Naive thymus-derived CD8-positive, alpha-beta T cell (primary cell): Measurements from ENCODE around the gene SLC9A4. TPM values are rescaled to one million over a fixed set of nuclear protein-coding genes. Genes with fewer than 3 reads are reported as not detected.

Source experiments
- ATAC-seq, 2 donors: fragments of 150-1000 bp; cut with Tn5 transposase in 1 of 2; sonication (Bioruptor Pico), chemical (Tn5 transposase) in 1 of 2; 1 replicate in 1 of 2; 2 replicates in 1 of 2; pipeline ENCODE4 v1.10.0; 2021; ENCODE audit warnings: mild to moderate bottlenecking in 2 of 2, moderate library complexity in 2 of 2
- POLR2A ChIA-PET: fragments of 350-600 bp; sonication (Branson Sonifier 250); formaldehyde crosslinking; loops from one replicate; lab custom pipeline; 2021; ENCODE audit warnings: antibody characterized with exemption; lab: Charles Lee
- DNase-seq, 10 donors: peaks; one replicate each; pipeline versions ENCODE4 v3.0.0 to v3.0.0-alpha.2; 2020 to 2022
- H3K27ac Mint-ChIP-seq, 10 donors: one replicate each; pipeline ENCODE4 v1.8.0; 2020 to 2022; ENCODE audit warnings: mild to moderate bottlenecking in 10 of 10, mixed read lengths in 10 of 10, moderate library complexity in 4 of 10, inconsistent platforms in 1 of 10
- H3K27me3 Mint-ChIP-seq, 5 donors: one replicate each; pipeline ENCODE4 v1.8.0; 2021 to 2022; ENCODE audit warnings: mixed read lengths in 5 of 5
- H3K36me3 Mint-ChIP-seq, 3 donors: one replicate each; pipeline ENCODE4 v1.8.0; 2020 to 2022; ENCODE audit warnings: mixed read lengths in 3 of 3, mild to moderate bottlenecking in 2 of 3, inconsistent platforms in 1 of 3
- H3K4me1 Mint-ChIP-seq, 4 donors: one replicate each; pipeline ENCODE4 v1.8.0; 2021 to 2022; ENCODE audit warnings: mixed read lengths in 4 of 4
- H3K4me3 Mint-ChIP-seq, 10 donors: one replicate each; pipeline ENCODE4 v1.8.0; 2020 to 2022; ENCODE audit warnings: mild to moderate bottlenecking in 10 of 10, mixed read lengths in 10 of 10, moderate library complexity in 6 of 10, inconsistent platforms in 1 of 10
- H3K9me3 Mint-ChIP-seq, 9 donors: one replicate each; pipeline ENCODE4 v1.8.0; 2020 to 2022; ENCODE audit warnings: mixed read lengths in 9 of 9, mild to moderate bottlenecking in 3 of 9, inconsistent platforms in 1 of 9, moderate library complexity in 1 of 9
- polyA plus RNA-seq, 3 donors: library from polyadenylated mRNA; unstranded; fragments of 300-500 nt; fragmentation: Illumina TruSeq; gene quantifications; one replicate each; pipeline ENCODE4 v1.2.3, GENCODE V29; 2021
- total RNA-seq, 8 experiments: library from RNA in 2 of 8; stranded (reverse) in 2 of 8; gene quantifications; one replicate each; pipeline ENCODE4 v1.2.3 and lab custom pipeline; 2021 to 2026

The SLC9A4 gene, protein sequence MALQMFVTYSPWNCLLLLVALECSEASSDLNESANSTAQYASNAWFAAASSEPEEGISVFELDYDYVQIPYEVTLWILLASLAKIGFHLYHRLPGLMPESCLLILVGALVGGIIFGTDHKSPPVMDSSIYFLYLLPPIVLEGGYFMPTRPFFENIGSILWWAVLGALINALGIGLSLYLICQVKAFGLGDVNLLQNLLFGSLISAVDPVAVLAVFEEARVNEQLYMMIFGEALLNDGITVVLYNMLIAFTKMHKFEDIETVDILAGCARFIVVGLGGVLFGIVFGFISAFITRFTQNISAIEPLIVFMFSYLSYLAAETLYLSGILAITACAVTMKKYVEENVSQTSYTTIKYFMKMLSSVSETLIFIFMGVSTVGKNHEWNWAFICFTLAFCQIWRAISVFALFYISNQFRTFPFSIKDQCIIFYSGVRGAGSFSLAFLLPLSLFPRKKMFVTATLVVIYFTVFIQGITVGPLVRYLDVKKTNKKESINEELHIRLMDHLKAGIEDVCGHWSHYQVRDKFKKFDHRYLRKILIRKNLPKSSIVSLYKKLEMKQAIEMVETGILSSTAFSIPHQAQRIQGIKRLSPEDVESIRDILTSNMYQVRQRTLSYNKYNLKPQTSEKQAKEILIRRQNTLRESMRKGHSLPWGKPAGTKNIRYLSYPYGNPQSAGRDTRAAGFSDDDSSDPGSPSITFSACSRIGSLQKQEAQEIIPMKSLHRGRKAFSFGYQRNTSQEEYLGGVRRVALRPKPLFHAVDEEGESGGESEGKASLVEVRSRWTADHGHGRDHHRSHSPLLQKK
- not detected for total RNA-seq
- not detected for polyA plus RNA-seq
- total RNA-seq (lab: John Stamatoyannopoulos, UW): 0 to 0.09 (median 0) reads per million in 6 experiments

DNA sequence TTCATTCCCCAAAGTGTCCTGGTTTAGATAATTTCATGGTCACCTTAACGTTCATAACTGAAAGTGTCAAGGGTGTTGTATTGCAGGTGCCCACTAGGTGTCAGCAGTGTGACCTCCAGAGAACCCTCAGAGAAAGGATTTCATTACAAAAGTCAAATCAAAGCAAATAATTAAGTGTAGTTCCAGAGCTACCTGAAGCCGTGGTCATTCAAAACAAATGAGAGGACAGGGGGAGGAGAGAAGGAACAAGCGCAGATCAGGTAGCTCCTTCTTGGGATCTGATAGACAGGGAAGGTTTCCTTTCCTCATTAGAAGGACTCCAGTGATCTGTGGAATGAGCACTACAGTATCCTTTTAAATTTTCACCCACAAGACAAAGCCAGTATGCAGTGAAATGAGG, at the start of gene SLC9A4:
SLC9A4 (plus strand) TSS at position 207 of the 400 bp plus-strand sequence. CDS start 534 bp downstream, outside the sequence.
- ATAC-seq: peak in 1 of 2 donors; percentile 53
- POLR2A ChIA-PET: no interaction called here
- no peaks in the 10 kb centered on the region for H3K4me1 Mint-ChIP-seq

DNA sequence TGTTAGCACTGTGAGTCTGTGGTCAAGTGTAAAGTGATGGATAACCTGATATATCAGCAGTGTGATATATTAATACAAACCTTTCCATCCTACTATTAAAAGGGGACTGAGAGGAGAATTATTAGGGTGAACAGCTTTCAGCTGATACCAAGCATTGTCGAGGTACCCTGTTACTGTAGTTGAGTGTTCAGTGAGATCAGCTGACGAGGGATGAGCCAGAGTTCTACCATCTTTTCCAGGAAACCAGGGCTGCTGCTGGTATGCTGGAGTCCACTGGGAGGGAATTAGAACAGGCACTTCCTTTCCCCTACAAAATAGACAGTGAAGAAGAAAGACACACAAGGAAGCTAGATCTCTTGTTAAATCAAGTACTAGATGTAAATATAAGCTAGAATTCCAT, 49.7 kb upstream of the SLC9A4 start:
- Mint-ChIP-seq H3K9me3 (no peaks in the 10 kb centered on the region), H3K27me3 (no peaks in the 10 kb centered on the region), H3K27ac (peak overlapping the region in 2 of 10 donors; percentile 2 to 75), H3K36me3 (peaks cover 0 to 2% (median 0%) of the 10 kb centered on the region in 3 donors), H3K4me3 (peak overlapping the region in 1 of 10 donors; percentile 84), H3K4me1 (peaks cover 17 to 77% (median 44%) of the 10 kb centered on the region in 4 donors)
- DNase-seq (no peak), ATAC-seq (no peak)
- POLR2A ChIA-PET: interaction anchor here (0.7 kb wide), 1 partner anchor 11 kb away, joined by 3 read pairs; no protein-coding TSS in a partner anchor

More for the DNA sequence above, at the start of gene SLC9A4:
- H3K27me3 Mint-ChIP-seq: peaks cover 7 to 27% (median 11%) of the 10 kb centered on the region in 5 donors
- H3K27ac Mint-ChIP-seq: no peak within 1 kb of the TSS
- H3K36me3 Mint-ChIP-seq: peaks cover 0 to 12% (median 5%) of the 10 kb centered on the region in 3 donors
- H3K9me3 Mint-ChIP-seq: peaks cover 4 to 18% (median 14%) of the 10 kb centered on the region in 9 donors
- DNase-seq: peak in 9 of 10 donors; percentile 9 to 53 (median 33)
- no peak within 1 kb of the TSS for H3K4me3 Mint-ChIP-seq

DNA sequence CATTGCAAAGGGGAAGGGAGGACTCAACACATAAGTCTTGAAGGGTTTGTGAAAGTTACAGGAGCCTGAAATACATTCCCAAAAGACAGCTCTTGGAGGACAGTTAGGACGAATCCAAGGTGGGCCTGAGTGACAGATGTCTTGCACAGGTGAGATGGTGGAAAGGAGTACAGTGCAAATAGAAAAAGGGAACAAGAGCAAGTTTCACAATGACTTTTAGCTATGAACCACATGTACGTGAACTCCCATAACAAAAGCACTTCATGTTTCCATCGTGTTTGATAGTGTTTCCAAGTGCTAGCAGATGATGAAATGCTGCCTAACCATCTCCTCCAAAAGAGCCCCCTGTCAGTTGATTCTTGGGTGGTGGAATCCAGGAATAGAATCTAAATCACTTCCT, 48.3 kb upstream of the SLC9A4 start:
- POLR2A ChIA-PET: no interaction called here
- H3K4me3 Mint-ChIP-seq: peak overlapping the region in 1 of 10 donors; percentile 45

DNA sequence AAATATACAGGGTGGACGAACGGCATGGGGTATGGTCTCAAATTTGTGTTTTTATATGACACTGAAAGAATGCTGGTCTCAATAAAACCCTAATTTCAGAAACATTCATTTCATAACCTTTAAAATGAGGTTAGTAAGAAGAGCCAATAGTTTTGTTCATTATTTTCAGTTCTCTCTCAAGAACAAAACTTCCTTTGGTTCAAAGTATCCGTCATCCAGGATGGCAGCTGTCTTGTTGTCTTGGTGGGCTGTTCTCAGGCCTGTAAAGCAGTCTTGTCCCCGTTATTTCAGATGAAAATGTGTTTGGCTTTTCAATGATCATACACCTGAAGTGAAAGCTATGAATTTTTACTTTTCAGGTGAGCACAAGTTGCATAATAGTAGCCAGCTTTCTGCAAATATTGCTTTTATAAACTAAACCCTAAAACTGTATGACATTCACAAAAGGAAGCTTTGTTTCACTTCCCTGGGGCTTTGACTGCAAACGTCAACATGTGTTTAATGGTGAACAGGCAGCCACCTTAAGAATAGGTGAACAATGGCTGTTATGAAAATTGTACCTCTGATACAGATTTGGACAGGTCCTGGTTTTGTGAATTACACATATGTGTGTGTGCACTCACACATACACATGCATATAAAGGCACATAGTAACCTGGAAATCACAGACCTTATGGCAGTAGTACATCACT, 47.4 kb upstream of the SLC9A4 start:
- H3K27ac Mint-ChIP-seq: peak overlapping the region in 1 of 10 donors; percentile 49
- H3K27me3 Mint-ChIP-seq: no peaks in the 10 kb centered on the region
- no peaks in the 10 kb centered on the region for H3K9me3 Mint-ChIP-seq
- no peak for DNase-seq
- peak overlapping the region in 1 of 10 donors; percentile 39 for H3K4me3 Mint-ChIP-seq
- no peak for ATAC-seq
- H3K36me3 Mint-ChIP-seq: peaks cover 0 to 2% (median 0%) of the 10 kb centered on the region in 3 donors
- peaks cover 15 to 79% (median 25%) of the 10 kb centered on the region in 4 donors for H3K4me1 Mint-ChIP-seq
- POLR2A ChIA-PET: no interaction called here

More for the DNA sequence above, 48.3 kb upstream of the SLC9A4 start:
- Mint-ChIP-seq H3K4me1 (peaks cover 16 to 74% (median 31%) of the 10 kb centered on the region in 4 donors), H3K9me3 (no peaks in the 10 kb centered on the region), H3K27me3 (no peaks in the 10 kb centered on the region), H3K36me3 (peaks cover 0 to 2% (median 0%) of the 10 kb centered on the region in 3 donors), H3K27ac (peak overlapping the region in 1 of 10 donors; percentile 40)
- no peak for DNase-seq
- ATAC-seq: no peak

DNA sequence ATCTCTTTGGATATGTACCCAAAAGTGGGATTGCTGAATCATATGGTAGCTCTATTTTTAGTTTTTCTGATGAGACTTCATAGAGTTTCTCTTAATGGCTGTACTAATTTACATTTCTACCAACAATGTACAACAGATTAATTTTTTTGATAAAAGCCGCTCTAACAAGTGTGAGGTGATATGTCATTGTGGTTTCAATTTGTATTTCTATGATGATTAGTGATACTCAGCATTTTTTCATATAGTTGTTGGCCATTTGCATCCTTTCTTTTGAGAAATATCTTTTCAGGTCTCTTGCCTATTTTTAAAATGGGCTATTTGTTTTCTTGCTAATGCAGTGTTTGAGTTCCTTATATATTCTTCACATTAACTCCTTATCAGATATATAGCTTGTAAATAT, 45.8 kb upstream of the SLC9A4 start:
- POLR2A ChIA-PET: no interaction called here

DNA sequence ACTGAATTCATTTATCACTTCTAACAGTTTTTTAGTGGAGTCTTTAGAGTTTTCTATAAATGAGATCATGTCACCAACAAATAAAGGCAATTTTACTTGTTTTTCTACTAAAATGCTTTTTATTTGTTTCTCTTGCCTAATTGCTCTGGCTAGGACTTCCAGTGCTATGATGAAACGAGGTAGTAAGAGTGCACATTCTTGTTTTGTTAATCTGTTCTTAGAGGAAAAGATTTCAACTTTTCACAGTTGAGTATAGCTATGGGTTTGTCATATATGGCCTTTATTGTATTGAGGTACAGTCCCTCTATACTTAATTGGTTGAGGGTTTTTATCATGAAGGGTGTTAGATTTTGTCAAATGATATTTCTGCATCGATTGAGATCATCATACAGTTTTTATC, 44.5 kb upstream of the SLC9A4 start:
- POLR2A ChIA-PET: no interaction called here
- H3K4me1 Mint-ChIP-seq: peaks cover 0 to 74% (median 4%) of the 10 kb centered on the region in 4 donors
- H3K9me3 Mint-ChIP-seq: no peaks in the 10 kb centered on the region
- H3K36me3 Mint-ChIP-seq: no peaks in the 10 kb centered on the region
- peak overlapping the region in 2 of 10 donors; percentile 60 to 65 for H3K27ac Mint-ChIP-seq
- no peak for ATAC-seq
- peak overlapping the region in 1 of 10 donors; percentile 37 for H3K4me3 Mint-ChIP-seq
- DNase-seq: no peak
- no peaks in the 10 kb centered on the region for H3K27me3 Mint-ChIP-seq

More for the DNA sequence above, 45.8 kb upstream of the SLC9A4 start:
- Mint-ChIP-seq H3K27ac (peak overlapping the region in 1 of 10 donors; percentile 53), H3K4me3 (peak overlapping the region in 1 of 10 donors; percentile 51), H3K27me3 (no peaks in the 10 kb centered on the region), H3K36me3 (no peaks in the 10 kb centered on the region), H3K9me3 (no peaks in the 10 kb centered on the region), H3K4me1 (peaks cover 9 to 79% (median 11%) of the 10 kb centered on the region in 4 donors)
- ATAC-seq (no peak), DNase-seq (no peak)

DNA sequence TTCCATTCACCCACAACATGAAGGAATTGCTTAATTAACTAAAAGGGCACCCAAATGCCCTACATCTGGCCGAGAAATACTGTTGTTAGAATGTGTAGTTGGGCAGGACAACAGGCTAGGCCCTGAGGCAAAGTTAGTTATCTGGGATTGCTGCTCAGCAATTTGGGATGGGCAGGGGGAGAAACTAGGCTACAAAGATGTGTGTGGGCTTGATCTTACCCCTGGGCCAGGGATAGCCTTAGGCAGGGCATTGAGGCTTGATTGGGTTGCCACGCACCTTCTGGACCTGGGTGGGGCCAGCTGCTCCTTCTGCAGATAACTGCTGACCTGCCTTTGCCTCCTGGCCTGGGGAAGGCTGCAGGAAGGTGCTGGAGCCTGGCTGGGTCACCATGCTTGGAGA, 40.6 kb upstream of the SLC9A4 start:
- no peaks in the 10 kb centered on the region for H3K36me3 Mint-ChIP-seq
- no peak for ATAC-seq
- H3K27me3 Mint-ChIP-seq: no peaks in the 10 kb centered on the region
- H3K4me3 Mint-ChIP-seq: no peak overlapping the region
- POLR2A ChIA-PET: no interaction called here
- no peaks in the 10 kb centered on the region for H3K9me3 Mint-ChIP-seq
- peaks cover 9 to 72% (median 13%) of the 10 kb centered on the region in 4 donors for H3K4me1 Mint-ChIP-seq
- peak overlapping the region in 1 of 10 donors; percentile 9 for H3K27ac Mint-ChIP-seq
- no peak for DNase-seq

DNA sequence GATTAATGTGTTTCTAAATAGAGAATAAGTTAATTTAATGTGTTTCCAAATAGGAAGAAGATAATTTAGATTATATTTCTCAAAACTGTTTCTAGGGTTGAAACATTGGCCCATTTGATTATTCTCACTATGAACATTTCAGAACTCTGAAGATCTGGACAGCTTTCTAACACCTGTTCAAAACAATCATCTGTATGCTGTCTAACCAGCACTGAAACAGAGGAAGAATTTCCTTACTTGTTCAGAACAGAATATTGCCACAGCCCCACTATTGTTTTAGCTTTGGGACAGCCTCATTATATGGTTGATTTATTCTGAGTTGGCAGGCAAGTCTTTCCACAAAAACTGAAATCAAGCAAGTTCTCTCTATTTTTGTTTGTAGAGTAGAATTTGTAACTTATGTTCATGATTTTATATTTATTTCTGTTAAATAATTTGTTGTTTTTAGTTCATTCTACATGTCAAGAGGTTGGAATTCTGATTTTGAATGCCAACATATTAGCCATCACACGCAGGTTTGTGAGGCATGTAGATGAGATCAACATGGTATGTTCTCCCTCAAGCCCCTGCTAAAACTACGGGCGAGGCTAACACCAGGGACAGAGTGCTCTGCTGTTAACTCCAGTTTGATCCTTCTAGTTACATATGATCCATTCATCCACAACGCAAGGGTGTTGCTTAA, 38.9 kb upstream of the SLC9A4 start:
- Mint-ChIP-seq H3K4me3 (no peak overlapping the region), H3K27ac (no peak overlapping the region), H3K9me3 (no peaks in the 10 kb centered on the region), H3K36me3 (no peaks in the 10 kb centered on the region), H3K27me3 (no peaks in the 10 kb centered on the region), H3K4me1 (peaks cover 9 to 66% (median 13%) of the 10 kb centered on the region in 4 donors)
- ATAC-seq (no peak), DNase-seq (no peak)
- POLR2A ChIA-PET: no interaction called here

DNA sequence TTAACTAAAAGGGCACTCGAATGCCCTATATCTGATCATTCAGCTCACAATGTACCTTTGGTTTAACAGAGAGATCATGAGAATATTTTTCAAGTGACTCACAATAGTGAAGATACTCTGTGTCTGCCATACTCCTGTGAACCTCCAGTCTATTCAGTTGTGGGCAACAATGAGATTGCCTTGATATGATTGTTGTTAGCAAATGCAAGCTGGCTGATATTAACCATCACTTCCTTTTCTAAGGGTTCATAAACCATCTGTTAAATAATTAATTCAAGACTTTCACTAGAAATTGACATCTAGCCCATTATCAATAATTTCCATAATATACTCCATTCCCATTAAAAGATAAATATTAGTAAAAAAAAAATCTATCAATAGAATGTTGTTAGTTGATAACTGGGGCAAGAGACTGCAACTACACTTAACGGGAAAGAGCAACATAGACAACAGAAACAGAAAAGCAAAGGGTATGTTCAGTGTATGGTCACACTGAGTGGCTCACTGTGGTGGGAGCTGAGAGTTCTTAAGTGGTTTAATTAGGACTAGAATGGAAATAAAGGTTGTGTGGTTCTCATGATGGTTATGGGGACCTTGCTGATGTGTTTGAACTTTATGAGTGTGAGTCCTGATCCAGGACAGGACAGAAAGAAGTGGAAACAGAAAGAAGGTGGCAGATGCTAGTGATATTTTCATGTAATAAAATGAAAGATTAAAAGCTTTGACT, 38.2 kb upstream of the SLC9A4 start:
- no peak for ATAC-seq
- Mint-ChIP-seq H3K4me3 (no peak overlapping the region), H3K27ac (no peak overlapping the region)

DNA sequence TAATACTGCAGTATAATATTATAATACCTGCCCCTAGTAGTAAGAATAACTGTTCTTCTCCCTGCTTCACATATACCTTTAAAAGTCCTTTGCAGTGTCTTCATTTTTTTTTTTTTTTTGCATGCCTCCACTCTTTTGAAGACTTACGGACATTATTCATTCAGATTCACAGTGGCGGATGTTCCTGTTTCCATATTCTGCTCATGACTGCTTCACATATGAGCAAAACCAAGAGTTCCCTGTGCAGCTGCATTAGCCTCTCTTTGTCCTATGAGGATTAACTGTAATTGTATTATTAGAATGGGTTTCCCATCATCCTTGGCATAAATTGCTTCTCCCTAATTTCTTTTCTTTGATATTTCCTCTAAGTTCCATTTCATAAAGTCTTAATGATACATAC, 37.3 kb upstream of the SLC9A4 start:
- Mint-ChIP-seq H3K4me3 (peak overlapping the region in 1 of 10 donors; percentile 12), H3K36me3 (no peaks in the 10 kb centered on the region)
- POLR2A ChIA-PET: no interaction called here

More for the DNA sequence above, 38.2 kb upstream of the SLC9A4 start:
- POLR2A ChIA-PET: no interaction called here
- no peaks in the 10 kb centered on the region for H3K9me3 Mint-ChIP-seq
- no peaks in the 10 kb centered on the region for H3K36me3 Mint-ChIP-seq
- peaks cover 7 to 59% (median 13%) of the 10 kb centered on the region in 4 donors for H3K4me1 Mint-ChIP-seq
- H3K27me3 Mint-ChIP-seq: no peaks in the 10 kb centered on the region
- no peak for DNase-seq

DNA sequence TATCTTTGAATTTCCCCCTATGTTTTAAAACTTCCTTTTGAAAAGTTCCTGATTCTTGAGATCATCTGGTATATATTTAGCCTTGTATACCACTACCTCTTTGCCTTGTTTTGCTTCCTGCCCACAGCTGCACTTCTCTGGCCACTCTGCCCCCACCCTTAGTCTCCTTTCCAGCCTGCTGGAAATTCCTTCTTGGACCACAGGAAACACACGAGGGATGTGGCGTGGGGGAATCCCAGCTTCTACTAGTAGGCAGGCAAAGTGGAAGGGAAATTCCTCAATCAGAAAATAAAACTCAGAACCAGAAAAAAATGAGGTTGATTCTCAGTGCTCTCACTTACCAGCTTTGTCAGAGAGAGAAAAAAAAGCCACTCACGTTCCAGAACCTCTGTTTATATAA, 36.7 kb upstream of the SLC9A4 start:
- peaks cover 7 to 47% (median 13%) of the 10 kb centered on the region in 4 donors for H3K4me1 Mint-ChIP-seq
- peak overlapping the region in 2 of 10 donors; percentile 0 to 12 for H3K4me3 Mint-ChIP-seq
- H3K27me3 Mint-ChIP-seq: no peaks in the 10 kb centered on the region
- POLR2A ChIA-PET: no interaction called here
- DNase-seq (no peak), ATAC-seq (no peak)
- H3K36me3 Mint-ChIP-seq: no peaks in the 10 kb centered on the region
- H3K9me3 Mint-ChIP-seq: no peaks in the 10 kb centered on the region
- peak overlapping the region in 1 of 10 donors; percentile 63 for H3K27ac Mint-ChIP-seq

More for the DNA sequence above, 37.3 kb upstream of the SLC9A4 start:
- Mint-ChIP-seq H3K27ac (peak overlapping the region in 1 of 10 donors; percentile 63), H3K4me1 (peaks cover 7 to 53% (median 13%) of the 10 kb centered on the region in 4 donors), H3K27me3 (no peaks in the 10 kb centered on the region), H3K9me3 (no peaks in the 10 kb centered on the region)
- ATAC-seq: no peak
- DNase-seq: no peak
